HepG2 (cell line): ENCODE measurements around the gene ZNF627. TPM values are rescaled to one million over a fixed set of nuclear protein-coding genes. Genes with fewer than 3 reads are reported as not detected.
A peak's percentile ranks its signal among the peaks of the same experiment; 100 is the strongest.

Experiments
- ATAC-seq: fragments of 200-7000 bp; cut with Tn5 transposase; 3 replicates; pipeline ENCODE4 v1.9.1; 2020; ENCODE audit warnings: mild to moderate bottlenecking, moderate library complexity
- BruUV-seq: library from RNA; stranded (reverse); fragments of 400-500 nt; replicated peaks from 2 replicates; lab custom pipeline; 2021; lab: Mats Ljungman, UMichigan
- CTCF ChIA-PET: fragments of 300-600 bp; formaldehyde crosslinking; extraction: SDS; loops from one replicate; lab custom pipeline; 2021; ENCODE audit warnings: low total read pairs, inconsistent platforms, low intra/inter-chr PET ratio; lab: Yijun Ruan, JAX
- POLR2A ChIA-PET: fragments of 350-600 bp; sonication (Branson Sonifier 250); formaldehyde crosslinking; loops from one replicate; lab custom pipeline; 2020; ENCODE audit warnings: antibody characterized with exemption, inconsistent platforms; lab: Yijun Ruan, JAX
- DNase-seq: peaks from one replicate; pipeline ENCODE4 v3.0.0-alpha.2; 2015; ENCODE audit warnings: low spot score
- FAIRE-seq: peaks from 3 replicates; lab custom pipeline; 2011; peaks lifted over from hg19 to GRCh38; lab: Jason Lieb, UNC
- H2AFZ ChIP-seq: one replicate; pipeline ENCODE4 v1.6.1; 2011; ENCODE audit warnings: low read length, inconsistent platforms
- H3K27ac ChIP-seq: fragments of 300-600 bp; 3 replicates; pipeline ENCODE4 v1.8.0; 2011; ENCODE audit warnings: mixed run types, mild to moderate bottlenecking, mixed read lengths, low read length, inconsistent platforms; ENCODE audit not compliant: insufficient read depth; ENCODE audit errors: extremely low read length
- H3K27me3 ChIP-seq, 2 experiments: fragments of 200-600 bp in 1 of 2; 2 replicates in 1 of 2; 3 replicates in 1 of 2; pipeline versions ENCODE4 v1.6.0 to v1.8.0; 2011; ENCODE audit warnings: low read length in 2 of 2, mild to moderate bottlenecking in 2 of 2, moderate library complexity in 2 of 2, inconsistent platforms in 1 of 2; ENCODE audit not compliant: insufficient read depth in 2 of 2, control insufficient read depth in 1 of 2
- H3K36me3 ChIP-seq, 2 experiments: fragments of 200-600 bp in 1 of 2; replicated peaks in 1 of 2; 2 replicates in 1 of 2; 3 replicates in 1 of 2; pipeline versions ENCODE4 v1.5.1 to v1.8.0; 2011; ENCODE audit warnings: low read length in 2 of 2, inconsistent platforms in 1 of 2; ENCODE audit not compliant: insufficient read depth in 2 of 2, control insufficient read depth in 1 of 2
- H3K4me1 ChIP-seq: 2 replicates; pipeline ENCODE4 v1.5.1; 2012; ENCODE audit warnings: low read length, inconsistent platforms; ENCODE audit not compliant: insufficient read depth
- H3K4me2 ChIP-seq: 2 replicates; pipeline ENCODE4 v1.6.0; 2011; ENCODE audit warnings: low read depth, low read length, inconsistent platforms
- H3K4me3 ChIP-seq, 3 experiments: fragments of 200-600 bp in 1 of 3; sonication (generic), shearing (Covaris generic) in 1 of 3; replicated peaks in 1 of 3; 2 replicates each; pipeline ENCODE4 v1.5.1; 2011 to 2016; ENCODE audit warnings: low read length in 3 of 3, inconsistent platforms in 2 of 3, low read depth in 2 of 3, mild to moderate bottlenecking in 2 of 3, control low read depth in 1 of 3, mixed read lengths in 1 of 3; ENCODE audit not compliant: insufficient read depth in 1 of 3
- H3K79me2 ChIP-seq: one replicate; pipeline ENCODE4 v1.6.1; 2011; ENCODE audit warnings: low read length, inconsistent platforms; ENCODE audit not compliant: insufficient read depth
- H3K9ac ChIP-seq: 2 replicates; pipeline ENCODE4 v1.6.0; 2011; ENCODE audit warnings: mild to moderate bottlenecking, low read depth, low read length, inconsistent platforms; ENCODE audit not compliant: insufficient read depth
- H3K9me3 ChIP-seq: 2 replicates; pipeline ENCODE4 v1.5.1; 2012; ENCODE audit warnings: mild to moderate bottlenecking, low read length
- H4K20me1 ChIP-seq: 2 replicates; pipeline ENCODE4 v1.6.0; 2011; ENCODE audit warnings: inconsistent platforms, mild to moderate bottlenecking, low read length, moderate library complexity; ENCODE audit not compliant: insufficient read depth
- CREB1 ChIP-seq, 2 experiments: fragments of 450-650 bp in 1 of 2; IDR thresholded peaks; 2 replicates each; pipeline ENCODE4 v1.6.1; 2016 to 2017; ENCODE audit warnings: control low read depth in 1 of 2, mild to moderate bottlenecking in 1 of 2, missing compliant biosample characterization in 1 of 2, missing genetic modification characterization in 1 of 2
- MAFK ChIP-seq, 2 experiments: IDR thresholded peaks in 1 of 2; conservative IDR thresholded peaks in 1 of 2; 2 replicates each; pipeline ENCODE4 v1.6.1; 2011; ENCODE audit warnings: improper control_type of control experiment in 2 of 2, low read length in 2 of 2
- MATR3 ChIP-seq: sonication (generic); formaldehyde crosslinking; IDR thresholded peaks from 2 replicates; pipeline ENCODE4 v1.4.0; 2020; ENCODE audit warnings: missing genetic modification reagents
- PHF8 ChIP-seq: sonication (generic); formaldehyde crosslinking; IDR thresholded peaks from 2 replicates; pipeline ENCODE4 v1.5.0; 2020; ENCODE audit warnings: missing genetic modification reagents
- REXO4 ChIP-seq: sonication (generic); formaldehyde crosslinking; IDR thresholded peaks from 2 replicates; pipeline ENCODE4 v1.8.0; 2022; ENCODE audit warnings: missing genetic modification reagents, mild to moderate bottlenecking, borderline replicate concordance
- STAG1 ChIP-seq: sonication (generic); formaldehyde crosslinking; IDR thresholded peaks from 2 replicates; pipeline ENCODE4 v1.4.0; 2020; ENCODE audit warnings: missing genetic modification reagents
- ZC3H13 ChIP-seq: sonication (generic); formaldehyde crosslinking; IDR thresholded peaks from 2 replicates; pipeline ENCODE4 v1.8.1; 2023; ENCODE audit warnings: mild to moderate bottlenecking, missing genetic modification reagents, moderate library complexity
- ZNF121 ChIP-seq: sonication (generic); formaldehyde crosslinking; IDR thresholded peaks from 2 replicates; pipeline ENCODE4 v1.5.0; 2020; ENCODE audit warnings: mild to moderate bottlenecking, missing genetic modification reagents
- ZNF546 ChIP-seq: sonication (generic); formaldehyde crosslinking; conservative IDR thresholded peaks from 2 replicates; pipeline ENCODE4 v1.8.1; 2023; ENCODE audit warnings: mild to moderate bottlenecking, missing genetic modification reagents
- ZNF816 ChIP-seq: sonication (generic); formaldehyde crosslinking; IDR thresholded peaks from 2 replicates; pipeline ENCODE4 v1.8.0; 2022; ENCODE audit warnings: missing genetic modification reagents, mild to moderate bottlenecking, borderline replicate concordance
- WGBS: methylation state at CpG from one replicate; pipeline ENCODE4 v1.1.6; 2017; ENCODE audit warnings: low lambda C conversion rate; 5-methylcytosine and 5-hydroxymethylcytosine counted together
- in situ Hi-C: cut with HindIII; loops from 2 replicates; pipeline ENCODE4 v1.10.0; 2017; ENCODE audit warnings: low pct_unique_long_range_greater_than_20kb; ENCODE audit not compliant: extremely low pct_ligation_motif_present
- intact Hi-C: fragments of 100-400 bp; cut with micrococcal nuclease; formaldehyde crosslinking; loops from one replicate; pipeline ENCODE4 v1.10.0; 2022; ENCODE audit not compliant: unreplicated experiment
- polyA plus RNA-seq, 8 experiments: library from polyadenylated mRNA; depleted of rRNA in 3 of 8; stranded (reverse) in 7 of 8; unstranded in 1 of 8; fragments of >200 nt; fragmentation: Illumina TruSeq in 4 of 8; extraction: Trizol in 4 of 8; gene quantifications; 2 replicates each; pipeline versions ENCODE4 v1.2.1 to v1.2.3, GENCODE V29; 2011 to 2016; ENCODE audit warnings: low read depth in 4 of 8, missing spikeins in 1 of 8, mixed read lengths in 1 of 8; ENCODE audit not compliant: insufficient read depth in 1 of 8
- total RNA-seq, 5 experiments: library from RNA; depleted of rRNA; stranded (reverse); fragments of >200 nt; fragmentation: Illumina TruSeq; extraction: Trizol; gene quantifications; 2 replicates each; pipeline ENCODE4 v1.2.3, GENCODE V29; 2016; ENCODE audit warnings: low read depth in 1 of 5
- TF ChIP-seq, protein P1 (sequence below): IDR thresholded peaks from 2 replicates; pipeline ENCODE4 v1.6.1; 2012; ENCODE audit warnings: low read depth, low read length, improper control_type of control experiment
- TF ChIP-seq, protein P2 (sequence below), 2 experiments: fragments of 450-650 bp in 1 of 2; sonication (generic) in 1 of 2; formaldehyde crosslinking in 1 of 2; IDR thresholded peaks; 2 replicates each; pipeline versions ENCODE4 v1.6.1 to v1.8.0; 2016 to 2022; ENCODE audit warnings: antibody characterized with exemption in 1 of 2, mild to moderate bottlenecking in 1 of 2, missing genetic modification reagents in 1 of 2

ZNF627 gene
- total and polyA plus RNA-seq, 2 of the 13 experiments (the other 11 are each of a cell fraction or from before 2014, with no cell fraction given) = 4.2 to 12.7 TPM

DNA sequence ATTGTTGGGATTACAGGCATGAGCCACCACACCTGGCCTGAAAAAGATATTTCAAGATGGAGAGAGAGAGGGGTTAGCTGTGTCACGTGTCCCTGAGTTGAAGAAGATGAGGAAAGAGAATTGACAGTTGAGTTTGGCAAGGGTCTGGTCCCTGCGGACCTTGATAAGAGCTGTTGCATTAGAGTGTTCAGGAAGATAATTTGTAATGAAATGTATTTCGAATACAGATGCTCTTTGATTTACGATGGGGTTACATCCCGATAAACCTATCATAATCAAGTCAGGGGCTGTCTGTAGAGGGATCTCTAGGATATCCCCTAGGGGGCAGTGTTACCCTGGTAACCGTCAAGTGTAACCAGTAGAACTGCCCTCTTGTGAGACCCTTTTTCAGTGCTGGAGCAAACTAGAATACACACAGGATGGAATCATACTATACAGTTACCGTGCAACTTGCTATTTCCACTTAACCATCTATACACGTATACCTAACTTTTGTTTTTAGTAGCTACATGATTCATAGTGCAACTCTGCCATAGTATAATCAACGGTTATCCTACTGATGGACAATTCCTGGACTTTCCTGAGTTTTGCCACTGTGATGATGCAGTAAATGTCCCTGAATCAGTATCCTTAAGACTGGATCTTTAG, 36.8 kb upstream of the ZNF627 start:
- Histone ChIP-seq H3K4me1 (peaks cover 31% of the 10 kb centered on the region), H3K9ac (no peak overlapping the region), H3K9me3 (no peaks in the 10 kb centered on the region), H3K4me3 (peak overlapping the region; percentile 70 to 92 (median 82); a peak in 3 of 6 replicates), H2AFZ (no peak overlapping the region), H3K27me3 (no peaks in the 10 kb centered on the region), H4K20me1 (no peaks in the 10 kb centered on the region), H3K79me2 (peaks cover 28% of the 10 kb centered on the region), H3K36me3 (peaks cover 0 to 3% of the 10 kb centered on the region in 2 experiments; a peak in 2 of 5 replicates), H3K4me2 (peak overlapping the region; percentile 84), H3K27ac (no peak overlapping the region)
- peak; percentile 67 for ATAC-seq
- whole genome bisulfite sequencing = 33% methylated on average over 9 of the region's 9 CpGs
- FAIRE-seq = peak; percentile 93
- CTCF ChIA-PET = interaction anchor here (0.6 to 1.8 kb wide), 3 partner anchors 25 to 982 kb away, joined by 3 to 13 read pairs (median 4); no protein-coding TSS in a partner anchor
- peak; percentile 80 for DNase-seq
- in situ Hi-C loops = no loop called here
- no TSS peak for BruUV-seq
- POLR2A ChIA-PET = interaction anchor here (1.0 to 2.8 kb wide), 3 partner anchors 12 to 31 kb away, joined by 3 to 33 read pairs (median 7); partner anchors contain the start of genes ACP5 and ECSIT
- intact Hi-C loops = loop anchor here (1.0 kb wide), 1 partner anchor 27 kb away; no protein-coding TSS in a partner anchor
- TF ChIP-seq, protein P1, sequence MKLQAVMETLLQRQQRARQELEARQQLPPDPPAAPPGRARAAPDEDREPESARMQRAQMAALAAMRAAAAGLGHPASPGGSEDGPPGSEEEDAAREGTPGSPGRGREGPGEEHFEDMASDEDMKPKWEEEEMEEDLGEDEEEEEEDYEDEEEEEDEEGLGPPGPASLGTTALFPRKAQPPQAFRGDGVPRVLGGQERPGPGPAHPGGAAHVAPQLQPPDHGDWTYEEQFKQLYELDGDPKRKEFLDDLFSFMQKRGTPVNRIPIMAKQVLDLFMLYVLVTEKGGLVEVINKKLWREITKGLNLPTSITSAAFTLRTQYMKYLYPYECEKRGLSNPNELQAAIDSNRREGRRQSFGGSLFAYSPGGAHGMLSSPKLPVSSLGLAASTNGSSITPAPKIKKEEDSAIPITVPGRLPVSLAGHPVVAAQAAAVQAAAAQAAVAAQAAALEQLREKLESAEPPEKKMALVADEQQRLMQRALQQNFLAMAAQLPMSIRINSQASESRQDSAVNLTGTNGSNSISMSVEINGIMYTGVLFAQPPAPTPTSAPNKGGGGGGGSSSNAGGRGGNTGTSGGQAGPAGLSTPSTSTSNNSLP = peak; percentile 46; the same call in 1 of the 2 replicates
- TF ChIP-seq CREB1 (IDR thresholded peaks at IDR 0.05) = no peak
- 0 out of 2 replicates have a peak, but pooled peaks have one; percentile 21 for TF ChIP-seq CREB1 (CRISPR knock-in tag; IDR thresholded peaks at IDR 0.05)
- TF ChIP-seq ZNF121 = peak; percentile 49
- no peak for TF ChIP-seq MATR3
- TF ChIP-seq ZC3H13 = no peak
- peak; percentile 67 for TF ChIP-seq STAG1 (CRISPR knock-in tag)
- TF ChIP-seq PHF8 = no peak
- no peak for TF ChIP-seq MAFK (conservative IDR thresholded peaks at IDR 0.05 in 1 of 2, IDR thresholded peaks at IDR 0.05 in 1 of 2; ENCODE audit: low read length in 2 of 2)
- TF ChIP-seq, protein P2, sequence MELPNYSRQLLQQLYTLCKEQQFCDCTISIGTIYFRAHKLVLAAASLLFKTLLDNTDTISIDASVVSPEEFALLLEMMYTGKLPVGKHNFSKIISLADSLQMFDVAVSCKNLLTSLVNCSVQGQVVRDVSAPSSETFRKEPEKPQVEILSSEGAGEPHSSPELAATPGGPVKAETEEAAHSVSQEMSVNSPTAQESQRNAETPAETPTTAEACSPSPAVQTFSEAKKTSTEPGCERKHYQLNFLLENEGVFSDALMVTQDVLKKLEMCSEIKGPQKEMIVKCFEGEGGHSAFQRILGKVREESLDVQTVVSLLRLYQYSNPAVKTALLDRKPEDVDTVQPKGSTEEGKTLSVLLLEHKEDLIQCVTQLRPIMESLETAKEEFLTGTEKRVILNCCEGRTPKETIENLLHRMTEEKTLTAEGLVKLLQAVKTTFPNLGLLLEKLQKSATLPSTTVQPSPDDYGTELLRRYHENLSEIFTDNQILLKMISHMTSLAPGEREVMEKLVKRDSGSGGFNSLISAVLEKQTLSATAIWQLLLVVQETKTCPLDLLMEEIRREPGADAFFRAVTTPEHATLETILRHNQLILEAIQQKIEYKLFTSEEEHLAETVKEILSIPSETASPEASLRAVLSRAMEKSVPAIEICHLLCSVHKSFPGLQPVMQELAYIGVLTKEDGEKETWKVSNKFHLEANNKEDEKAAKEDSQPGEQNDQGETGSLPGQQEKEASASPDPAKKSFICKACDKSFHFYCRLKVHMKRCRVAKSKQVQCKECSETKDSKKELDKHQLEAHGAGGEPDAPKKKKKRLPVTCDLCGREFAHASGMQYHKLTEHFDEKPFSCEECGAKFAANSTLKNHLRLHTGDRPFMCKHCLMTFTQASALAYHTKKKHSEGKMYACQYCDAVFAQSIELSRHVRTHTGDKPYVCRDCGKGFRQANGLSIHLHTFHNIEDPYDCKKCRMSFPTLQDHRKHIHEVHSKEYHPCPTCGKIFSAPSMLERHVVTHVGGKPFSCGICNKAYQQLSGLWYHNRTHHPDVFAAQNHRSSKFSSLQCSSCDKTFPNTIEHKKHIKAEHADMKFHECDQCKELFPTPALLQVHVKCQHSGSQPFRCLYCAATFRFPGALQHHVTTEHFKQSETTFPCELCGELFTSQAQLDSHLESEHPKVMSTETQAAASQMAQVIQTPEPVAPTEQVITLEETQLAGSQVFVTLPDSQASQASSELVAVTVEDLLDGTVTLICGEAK (IDR thresholded peaks at IDR 0.05) = no peak
- TF ChIP-seq, protein P2 (CRISPR knock-in tag; IDR thresholded peaks at IDR 0.05) = no peak
- TF ChIP-seq ZNF546 (CRISPR knock-in tag) = no peak
- no peak for TF ChIP-seq ZNF816 (CRISPR knock-in tag)
- TF ChIP-seq REXO4 = no peak
